ENCODE results near the gene TTC3.

TTC3 gene

GRCh38 chr21:37224861-37225839 is 152.1 kb downstream of the TTC3 start:
- DNase-seq (ENCODE audit: low spot score), result no peak

DNA sequence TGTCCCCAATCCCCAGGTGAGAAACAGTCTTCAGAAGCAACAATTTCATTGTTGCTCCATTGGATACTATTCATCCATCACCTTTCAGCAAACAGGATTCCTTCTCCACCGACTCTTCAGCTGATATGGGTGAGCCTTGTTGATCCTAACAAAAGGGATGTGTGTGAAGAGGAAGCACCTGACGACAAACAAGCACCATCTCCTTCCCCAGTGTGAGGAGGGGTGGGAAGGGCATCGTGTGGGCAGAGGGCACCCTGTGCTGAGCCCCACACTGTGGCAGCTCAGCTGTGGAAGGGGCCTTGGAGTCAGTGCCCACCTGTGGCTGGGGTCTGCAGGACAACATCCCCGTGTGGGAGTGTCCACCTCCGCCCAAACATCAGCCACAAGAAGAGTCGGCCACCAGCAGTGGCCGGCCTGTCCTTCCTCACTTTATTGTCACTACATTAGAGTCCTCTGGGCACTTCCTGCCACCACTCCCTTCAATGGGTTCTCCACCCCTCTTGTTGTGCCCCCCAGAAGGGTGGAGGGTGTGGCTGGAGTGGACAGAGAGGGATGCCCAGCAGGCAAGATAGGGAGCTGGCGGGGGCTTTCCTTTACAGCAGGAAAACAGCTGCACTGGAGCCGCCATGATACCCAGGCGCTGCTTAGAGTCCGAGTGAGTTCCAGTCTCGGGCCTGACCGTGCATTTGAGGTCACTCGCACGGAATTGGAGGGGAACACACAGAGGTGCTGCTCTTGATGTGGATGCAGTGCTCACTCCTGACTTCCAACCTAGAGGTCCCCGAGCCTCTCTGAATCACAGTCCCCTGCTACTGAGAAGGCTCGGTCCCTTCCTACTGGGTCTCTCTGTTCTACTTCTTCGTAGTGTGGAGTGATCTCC is 153.2 kb downstream of the TTC3 start:
- DNase-seq (ENCODE audit: low spot score), result no peak

GRCh38 chr21:37227071-37228002 is 154.3 kb downstream of the TTC3 start:
- no peak for DNase-seq (ENCODE audit: low spot score)

GRCh38 chr21:37228003-37228400 is 154.9 kb downstream of the TTC3 start:
- DNase-seq (ENCODE audit: low spot score), result no peak

DNA sequence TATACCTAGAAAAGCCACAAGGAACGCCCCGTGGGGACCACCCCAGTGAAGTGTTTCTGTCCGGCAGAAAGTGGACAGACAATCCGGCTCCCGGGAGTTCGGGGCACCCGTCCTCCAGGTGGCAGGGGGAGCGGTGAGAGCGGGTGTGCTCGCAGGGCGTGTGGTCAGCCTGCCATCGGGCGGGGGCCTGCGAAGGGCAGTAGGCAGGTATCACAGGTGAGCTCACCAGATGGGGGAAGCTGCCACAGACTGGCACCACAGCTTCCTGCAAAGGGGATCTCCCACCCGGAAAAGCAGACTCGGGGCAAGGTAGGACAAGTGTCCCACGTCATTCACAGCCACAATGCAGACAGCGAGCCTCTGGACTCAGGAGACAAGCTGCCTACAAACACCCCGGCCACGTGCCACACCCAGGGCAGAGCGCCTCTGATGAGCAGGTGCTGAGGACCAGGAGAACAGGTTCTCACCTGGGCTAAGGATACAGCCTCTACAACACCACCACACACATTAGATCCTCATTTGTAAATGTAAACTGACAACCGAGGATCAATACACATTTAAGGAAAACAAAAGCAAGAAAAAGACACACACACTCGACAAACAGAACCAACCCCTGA is 157.7 kb downstream of the TTC3 start:
- DNase-seq (ENCODE audit: low spot score), result no peak

DNA sequence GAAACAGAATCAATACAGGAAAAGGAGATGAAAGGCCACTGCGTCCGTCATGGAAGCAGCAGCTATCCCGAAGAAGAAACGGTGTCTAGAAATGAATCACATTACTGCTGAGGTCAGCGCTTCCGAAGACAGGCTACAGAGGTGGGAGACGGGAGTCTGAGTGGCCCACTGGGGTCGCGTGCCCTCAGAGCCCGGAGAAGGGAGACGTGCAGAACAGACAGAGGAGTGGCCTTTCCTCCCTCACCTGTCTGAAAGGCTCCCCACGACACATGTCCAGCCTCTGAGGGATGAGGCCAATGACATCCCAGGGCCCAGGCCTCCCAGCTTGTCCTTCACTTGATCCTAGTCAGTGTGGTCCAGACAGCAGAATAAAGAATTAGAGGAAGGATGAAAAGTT is 158.2 kb downstream of the TTC3 start:
- DNase-seq (ENCODE audit: low spot score), result no peak

- DNase-seq (ENCODE audit: low spot score), result no peak
Observed at GRCh38 chr21:37231671-37232070, 158.6 kb downstream of the TTC3 start.

DNA sequence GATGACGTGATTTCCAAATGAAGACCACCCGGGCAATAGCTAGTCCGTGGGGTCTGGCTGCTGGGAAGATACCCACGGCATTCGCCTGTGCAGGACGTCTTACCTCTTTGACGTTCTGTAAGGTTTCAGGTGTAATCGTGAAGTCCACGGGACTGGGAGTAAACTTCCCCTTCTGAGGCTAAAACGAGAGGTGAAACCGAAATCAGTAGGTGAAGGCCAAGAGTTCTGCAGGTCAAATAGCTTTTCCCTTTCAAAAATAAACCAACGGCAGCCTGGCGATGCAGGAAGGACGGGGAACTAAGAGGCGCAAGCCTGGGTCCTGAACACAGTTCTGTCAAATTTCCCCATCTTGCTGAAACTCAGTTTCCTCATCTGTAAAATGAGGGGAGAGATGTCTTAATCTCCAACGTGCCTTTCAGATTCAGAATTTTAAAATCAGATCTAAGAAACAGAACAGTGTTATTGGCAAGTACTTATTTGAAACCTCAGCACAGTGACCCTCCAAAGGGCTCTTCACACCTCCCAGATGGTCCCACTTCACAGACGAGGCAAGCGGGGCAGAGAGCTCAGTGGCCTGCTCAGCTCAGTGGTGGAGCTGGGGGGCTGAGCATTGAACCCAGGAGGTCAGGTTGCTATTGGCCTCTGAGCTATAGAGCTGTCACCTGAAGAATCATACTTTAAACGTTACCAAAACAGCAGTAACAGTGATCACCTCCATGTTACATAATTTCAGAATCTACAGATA is 159.4 kb downstream of the TTC3 start:
- DNase-seq (ENCODE audit: low spot score), result no peak

GRCh38 chr21:37233551-37234146 is 160.6 kb downstream of the TTC3 start:
- no peak for DNase-seq (ENCODE audit: low spot score)

- no peak for DNase-seq (ENCODE audit: low spot score)
Observed at GRCh38 chr21:37237346-37237745, 164.3 kb downstream of the TTC3 start.

GRCh38 chr21:37237764-37238163 is 164.7 kb downstream of the TTC3 start:
- no peak for DNase-seq (ENCODE audit: low spot score)

DNA sequence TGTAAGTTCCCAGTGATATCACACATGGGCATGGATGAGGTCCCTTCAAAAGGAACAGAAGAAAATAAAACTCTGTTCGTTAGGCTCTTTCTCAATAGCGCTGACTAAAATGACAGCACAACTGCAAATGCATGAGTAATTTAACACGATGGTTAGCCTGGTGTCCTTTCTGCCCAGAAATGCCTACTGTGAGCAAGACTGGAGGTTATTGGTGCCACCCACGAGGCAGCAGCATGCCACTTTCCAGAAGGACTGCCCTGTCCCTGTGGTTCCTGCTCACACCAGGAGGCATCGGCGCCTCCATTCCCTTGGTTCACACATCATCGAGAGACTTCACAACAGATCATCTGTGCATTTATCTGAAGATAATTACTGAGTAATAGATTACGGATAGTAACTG is 167.9 kb downstream of the TTC3 start:
- DNase-seq (ENCODE audit: low spot score), result no peak

GRCh38 chr21:37241426-37241825 is 168.4 kb downstream of the TTC3 start:
- DNase-seq (ENCODE audit: low spot score), result no peak

DNA sequence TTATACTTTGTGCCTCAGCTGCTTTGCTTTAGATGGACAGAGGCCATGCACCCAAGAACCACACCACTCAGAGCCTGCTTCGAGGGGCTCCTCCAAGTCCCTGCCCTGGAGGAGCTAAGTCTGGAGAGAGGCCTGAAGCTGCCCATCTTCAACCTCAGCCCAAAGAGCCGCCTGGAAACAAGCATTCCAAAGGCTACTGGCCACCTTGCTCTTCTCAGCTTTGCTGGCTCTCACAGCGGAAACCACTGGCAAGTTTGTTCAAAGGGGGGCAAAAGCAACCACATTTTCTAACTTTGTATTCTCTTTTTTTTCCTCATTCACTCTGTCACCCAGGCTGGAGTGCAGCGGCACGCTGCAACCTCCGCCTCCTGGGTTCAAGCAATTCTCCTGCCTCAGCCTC is 170.9 kb downstream of the TTC3 start:
- no peak for DNase-seq (ENCODE audit: low spot score)

DNA sequence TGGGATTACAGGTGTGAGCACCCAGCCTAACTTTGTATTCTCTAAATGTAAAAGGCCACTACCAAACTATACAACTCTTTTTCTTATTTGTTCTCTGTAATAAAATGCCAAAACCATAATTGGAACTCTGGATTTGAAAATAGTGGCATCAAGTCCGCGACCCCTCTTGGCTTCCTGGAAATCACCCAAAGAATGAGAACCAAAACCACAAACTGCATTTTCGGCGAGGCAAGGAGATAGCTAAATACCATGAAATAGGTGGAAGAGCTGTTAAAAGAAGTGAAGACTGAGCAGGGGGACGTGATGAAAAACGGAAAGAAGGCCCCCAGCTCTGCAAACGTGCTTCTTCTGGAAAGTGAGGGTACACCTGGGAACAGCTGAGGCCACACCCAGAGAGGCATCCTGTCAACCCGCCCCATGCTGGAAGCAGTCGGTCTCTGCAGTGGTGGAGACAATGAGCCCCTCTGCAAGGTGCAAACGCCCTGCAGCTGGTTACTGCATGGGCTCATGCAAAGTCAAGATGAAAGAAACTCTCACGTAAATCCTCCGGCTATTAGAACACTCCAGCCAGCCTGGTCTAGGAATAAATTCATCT is 171.5 kb downstream of the TTC3 start:
- DNase-seq (ENCODE audit: low spot score), result no peak

DNA sequence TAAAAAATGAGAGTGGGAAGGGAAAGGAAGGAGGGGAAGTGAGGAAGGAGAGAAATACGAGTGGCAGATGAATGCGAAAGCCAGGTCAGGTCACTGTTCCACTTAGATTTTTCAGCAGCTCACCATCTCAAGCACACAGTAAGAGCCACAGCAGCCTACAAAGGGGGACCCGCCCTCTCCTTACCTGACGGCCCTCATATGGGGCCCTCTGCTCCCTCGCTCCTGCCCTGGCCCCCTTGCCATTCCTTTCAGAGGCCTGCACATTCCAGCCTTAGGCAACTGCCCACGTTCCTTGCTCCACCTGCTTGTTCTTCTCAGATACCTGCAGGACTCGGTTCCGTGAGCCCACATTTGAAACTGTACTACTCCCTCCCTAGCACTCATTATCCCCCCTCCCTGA is 172.1 kb downstream of the TTC3 start:
- DNase-seq (ENCODE audit: low spot score), result no peak

DNA sequence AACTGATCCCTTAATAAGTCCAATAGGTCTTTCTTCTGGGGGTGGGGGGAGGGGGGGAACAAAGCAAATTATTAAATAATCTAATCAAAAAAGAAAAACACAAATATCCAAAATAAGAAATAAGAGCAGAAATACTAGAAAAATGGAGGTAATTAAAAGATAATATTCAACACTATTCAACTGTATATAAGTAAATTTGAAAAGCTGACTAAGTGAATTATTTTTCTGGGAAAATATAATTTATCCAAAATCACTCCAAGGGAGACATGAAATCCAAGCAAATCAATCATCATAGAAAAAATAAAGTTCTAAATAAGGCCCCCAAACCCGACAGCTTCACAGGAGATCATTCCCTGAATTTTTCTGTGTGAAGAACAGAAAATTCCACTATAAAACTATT is 175.2 kb downstream of the TTC3 start:
- DNase-seq (ENCODE audit: low spot score), result no peak

GRCh38 chr21:37249112-37249904 is 176.3 kb downstream of the TTC3 start:
- no peak for DNase-seq (ENCODE audit: low spot score)

- DNase-seq (ENCODE audit: low spot score), result no peak
Observed at GRCh38 chr21:37251294-37251634, 178.2 kb downstream of the TTC3 start.
